PC-3 (cell line): ENCODE measurements around the gene ALG6. TPM values are rescaled to one million over a fixed set of nuclear protein-coding genes. Genes with fewer than 3 reads are reported as not detected.
"Not testable (repeated sequence)": the region's sequence is repeated elsewhere in the genome, so short reads cannot be mapped to it uniquely, and the experiment has no call there.

Source experiments
- ATAC-seq: fragments of 200-7000 bp; cut with Tn5 transposase; 2 replicates; pipeline ENCODE4 v1.9.1; 2020; ENCODE audit warnings: mild to moderate bottlenecking, moderate library complexity
- BruUV-seq: library from RNA; stranded (reverse); fragments of 400-500 nt; replicated peaks from 2 replicates; lab custom pipeline; 2021; lab: Mats Ljungman, UMichigan
- CTCF ChIA-PET: fragments of 300-600 bp; sonication (Branson Sonifier 250); formaldehyde crosslinking; loops from one replicate; lab custom pipeline; 2022; ENCODE audit warnings: antibody characterized with exemption; lab: Charles Lee
- POLR2A ChIA-PET: fragments of 300-600 bp; sonication (Branson Sonifier 250); formaldehyde crosslinking; loops from one replicate; lab custom pipeline; 2022; ENCODE audit warnings: antibody characterized with exemption; ENCODE audit not compliant: unreplicated experiment; lab: Charles Lee
- DNase-seq: peaks from one replicate; pipeline ENCODE4 v3.0.0-alpha.2; 2015
- H2AFZ ChIP-seq: fragments of 300-600 bp; sonication (generic); 2 replicates; pipeline ENCODE4 v1.6.0; 2016; ENCODE audit warnings: antibody characterized with exemption, low read length
- H3F3A ChIP-seq: fragments of 300-600 bp; sonication (generic); one replicate; pipeline ENCODE4 v1.6.0; 2017; ENCODE audit warnings: antibody characterized with exemption, low read length, control low read depth, mild to moderate bottlenecking; ENCODE audit not compliant: unreplicated experiment
- H3K27ac ChIP-seq: fragments of 300-600 bp; sonication (generic); 2 replicates; pipeline ENCODE4 v1.5.1; 2016; ENCODE audit warnings: mild to moderate bottlenecking, low read length
- H3K27me3 ChIP-seq: fragments of 300-600 bp; sonication (generic); 2 replicates; pipeline ENCODE4 v1.6.1; 2016; ENCODE audit warnings: low read length, mixed read lengths
- H3K36me3 ChIP-seq: fragments of 300-600 bp; sonication (generic); 2 replicates; pipeline ENCODE4 v1.6.1; 2016; ENCODE audit warnings: low read depth, mixed run types, low read length, mixed read lengths
- H3K4me1 ChIP-seq: fragments of 300-600 bp; sonication (generic); 2 replicates; pipeline ENCODE4 v1.5.1; 2016; ENCODE audit warnings: low read length; ENCODE audit not compliant: insufficient read depth
- H3K4me2 ChIP-seq: fragments of 300-600 bp; sonication (generic); 2 replicates; pipeline ENCODE4 v1.6.0; 2016; ENCODE audit warnings: low read length
- H3K4me3 ChIP-seq: fragments of 300-600 bp; sonication (generic); 2 replicates; pipeline ENCODE4 v1.5.1; 2016; ENCODE audit warnings: mild to moderate bottlenecking, low read length, mixed read lengths
- H3K79me2 ChIP-seq: fragments of 300-600 bp; sonication (generic); 2 replicates; pipeline ENCODE4 v1.6.1; 2017; ENCODE audit warnings: low read length, mixed read lengths
- H3K9ac ChIP-seq: fragments of 300-600 bp; sonication (generic); 2 replicates; pipeline ENCODE4 v1.6.0; 2016; ENCODE audit warnings: mild to moderate bottlenecking, low read length
- H3K9me2 ChIP-seq: fragments of 300-600 bp; sonication (generic); replicated peaks from 2 replicates; pipeline ENCODE4 v1.6.1; 2016; ENCODE audit warnings: mixed run types, low read length, mixed read lengths
- H3K9me3 ChIP-seq: fragments of 300-600 bp; sonication (generic); 2 replicates; pipeline ENCODE4 v1.6.1; 2016; ENCODE audit warnings: low read length, mixed read lengths
- H4K20me1 ChIP-seq: fragments of 300-600 bp; sonication (generic); 2 replicates; pipeline ENCODE4 v1.6.1; 2016; ENCODE audit warnings: low read length, mixed read lengths
- CTCF ChIP-seq: fragments of 300-600 bp; sonication (generic); conservative IDR thresholded peaks from 2 replicates; pipeline ENCODE4 v1.5.1; 2017; ENCODE audit warnings: antibody characterized with exemption, low read depth, mild to moderate bottlenecking, low read length
- EZH2 ChIP-seq: fragments of 300-600 bp; sonication (generic); IDR thresholded peaks from one replicate; pipeline ENCODE4 v1.6.1; 2017; ENCODE audit warnings: antibody characterized with exemption, mild to moderate bottlenecking, low read length; ENCODE audit not compliant: unreplicated experiment
- EZH2phosphoT487 ChIP-seq: fragments of 300-600 bp; sonication (generic); IDR thresholded peaks from 2 replicates; pipeline ENCODE4 v1.6.1; 2018; ENCODE audit warnings: mild to moderate bottlenecking, antibody characterized with exemption, low read length, borderline replicate concordance
- intact Hi-C: fragments of 100-400 bp; cut with micrococcal nuclease; formaldehyde crosslinking; loops from 2 replicates; pipeline ENCODE4 v1.9.0; 2023
- total RNA-seq: library from RNA; depleted of rRNA; stranded (reverse); fragments of >200 nt; gene quantifications from 2 replicates; pipeline ENCODE4 v1.2.3, GENCODE V29; 2014

ALG6 gene
- total RNA-seq, 1 experiment from 2014 or later = 17.3 TPM

- Histone ChIP-seq H3K4me2 (no peak overlapping the region), H3K9ac (no peak overlapping the region), H3K79me2 (no peaks in the 10 kb centered on the region), H3F3A (no peaks in the 10 kb centered on the region), H3K27ac (peak overlapping the region; percentile 22), H3K4me1 (peaks cover 6% of the 10 kb centered on the region; the same call in 1 of the 2 replicates), H2AFZ (no peak overlapping the region), H4K20me1 (no peaks in the 10 kb centered on the region), H3K9me3 (peaks cover 7% of the 10 kb centered on the region; the same call in 1 of the 2 replicates), H3K36me3 (peaks cover 14% of the 10 kb centered on the region), H3K9me2 (no peaks in the 10 kb centered on the region), H3K4me3 (no peak overlapping the region), H3K27me3 (no peaks in the 10 kb centered on the region)
- BruUV-seq = no TSS peak
- TF ChIP-seq EZH2 = no peak
- ATAC-seq (peak; percentile 59), DNase-seq (peak; percentile 45)
- CTCF ChIA-PET = no interaction called here
- intact Hi-C loops = loop anchor here (1.0 kb wide), 1 partner anchor 24 kb away; no protein-coding TSS in a partner anchor
- POLR2A ChIA-PET = no interaction called here
These were observed 95.8 kb downstream of the ALG6 start for GRCh38 chr1:63463248-63463647.

GRCh38 chr1:63466181-63466580, 98.8 kb downstream of the ALG6 start:
- H4K20me1 ChIP-seq = no peaks in the 10 kb centered on the region
- peaks cover 6% of the 10 kb centered on the region; the same call in 1 of the 2 replicates for H3K4me1 ChIP-seq
- H3K79me2 ChIP-seq = no peaks in the 10 kb centered on the region
- H3F3A ChIP-seq = no peaks in the 10 kb centered on the region
- H3K4me2 ChIP-seq = no peak overlapping the region
- H3K9ac ChIP-seq = no peak overlapping the region
- no TSS peak for BruUV-seq
- H2AFZ ChIP-seq = no peak overlapping the region
- H3K27me3 ChIP-seq = no peaks in the 10 kb centered on the region
- H3K4me3 ChIP-seq = no peak overlapping the region
- DNase-seq (no peak), ATAC-seq (no peak)
- H3K36me3 ChIP-seq = peaks cover 23% of the 10 kb centered on the region
- ChIA-PET CTCF (interaction anchor here (1.3 kb wide), 1 partner anchor 71 kb away, joined by 11 read pairs; no protein-coding TSS in a partner anchor), POLR2A (no interaction called here)
- no peak for TF ChIP-seq EZH2phosphoT487
- no peak for TF ChIP-seq EZH2
- TF ChIP-seq CTCF = no peak
- no peak overlapping the region for H3K27ac ChIP-seq
- intact Hi-C loops = loop anchor here (1.0 kb wide), 1 partner anchor 72 kb away; no protein-coding TSS in a partner anchor
- H3K9me2 ChIP-seq = no peaks in the 10 kb centered on the region
- peaks cover 7% of the 10 kb centered on the region; the same call in 1 of the 2 replicates for H3K9me3 ChIP-seq

- Histone ChIP-seq H3K9me3 (peaks cover 4% of the 10 kb centered on the region; the same call in 1 of the 2 replicates), H3K27me3 (no peaks in the 10 kb centered on the region), H3K27ac (no peak overlapping the region), H3K4me3 (no peak overlapping the region), H2AFZ (no peak overlapping the region), H3F3A (no peaks in the 10 kb centered on the region), H3K79me2 (no peaks in the 10 kb centered on the region), H3K9ac (no peak overlapping the region), H4K20me1 (no peaks in the 10 kb centered on the region), H3K4me1 (peaks cover 6% of the 10 kb centered on the region; the same call in 1 of the 2 replicates), H3K9me2 (no peaks in the 10 kb centered on the region), H3K4me2 (no peak overlapping the region), H3K36me3 (peaks cover 17% of the 10 kb centered on the region)
- ATAC-seq = peak; percentile 60
- no TSS peak for BruUV-seq
- POLR2A ChIA-PET = no interaction called here
- TF ChIP-seq CTCF (peak; percentile 39; the same call in 1 of the 2 replicates), EZH2phosphoT487 (no peak)
- no peak for DNase-seq
- CTCF ChIA-PET = interaction anchor here (1.3 kb wide), 1 partner anchor 71 kb away, joined by 11 read pairs; no protein-coding TSS in a partner anchor
- intact Hi-C loops = loop anchor here (1.0 kb wide), 1 partner anchor 72 kb away; no protein-coding TSS in a partner anchor
These were observed 99.3 kb downstream of the ALG6 start for GRCh38 chr1:63466759-63467158.

GRCh38 chr1:63468683-63469082, 101.3 kb downstream of the ALG6 start:
- H3K4me3 ChIP-seq, POLR2A ChIA-PET, DNase-seq, H3K9me2 ChIP-seq, H3F3A ChIP-seq, H3K4me2 ChIP-seq, H3K27ac ChIP-seq, H3K36me3 ChIP-seq, CTCF ChIA-PET, ATAC-seq, H3K27me3 ChIP-seq, H3K79me2 ChIP-seq, H3K9me3 ChIP-seq, H2AFZ ChIP-seq, H3K9ac ChIP-seq, BruUV-seq, H3K4me1 ChIP-seq, intact Hi-C loops, H4K20me1 ChIP-seq: not testable (repeated sequence)
